ENCODE data around the gene SRRT.

GRCh38 chr7:100878685-100879084, 3.8 kb downstream of the SRRT start:
- no peak for TF ChIP-seq SP1 (IDR thresholded peaks at IDR 0.05)
- TF ChIP-seq YY1 (IDR thresholded peaks at IDR 0.05) = no peak
- TF ChIP-seq CTCF (IDR thresholded peaks at IDR 0.05; ENCODE audit: low read depth, low read length, missing input control) = no peak
- no peak for TF ChIP-seq REST (IDR thresholded peaks at IDR 0.05)
- no peak for TF ChIP-seq EGR1 (IDR thresholded peaks at IDR 0.05; ENCODE audit: low read depth in 2 of 2)

Measured in liver (tissue), 3 donors.